ENCODE measurements around the gene MFAP2.

DNA sequence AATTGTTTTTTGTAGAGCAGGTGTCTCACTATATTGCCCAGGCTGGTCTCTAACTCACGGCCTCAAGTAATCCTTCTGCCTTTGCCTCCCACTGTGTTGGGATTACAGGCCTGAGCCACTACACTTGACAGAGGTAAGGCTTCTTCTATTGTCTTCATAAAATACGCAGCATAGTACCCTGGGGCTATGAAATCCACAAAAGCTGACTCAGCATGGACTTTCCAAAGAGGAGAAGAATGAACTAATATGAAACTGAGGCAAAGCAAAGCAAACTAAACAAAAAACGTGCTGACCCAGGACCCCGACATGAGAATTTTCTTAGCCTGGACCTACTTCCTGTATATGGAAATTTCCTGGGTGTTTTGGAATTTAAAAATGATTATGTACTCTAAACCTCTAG lies 49.8 kb upstream of the MFAP2 start:
- TF ChIP-seq YY1 (IDR thresholded peaks at IDR 0.05; ENCODE audit: low read depth) (no peak), RAD21 (IDR thresholded peaks at IDR 0.05; ENCODE audit: low read depth) (no peak), TEAD4 (IDR thresholded peaks at IDR 0.05) (no peak), CREB1 (IDR thresholded peaks at IDR 0.05; ENCODE audit: low read depth) (no peak)
